Stimulated activated CD4-positive, alpha-beta T cell treated with anti-CD3 and anti-CD28 coated beads, Interleukin-1b, Interleukin-23, amount 100 ng/mL, for 48 hours (primary cell): ENCODE results near the gene CFAP52.
A peak's percentile ranks its signal among the peaks of the same experiment; 100 is the strongest.
"Not testable (repeated sequence)": the region's sequence is repeated elsewhere in the genome, so short reads cannot be mapped to it uniquely, and the experiment has no call there.

Source experiments
- DNase-seq: peaks from one replicate; pipeline ENCODE4 v3.0.0-alpha.2; 2020

The CFAP52 gene

DNA sequence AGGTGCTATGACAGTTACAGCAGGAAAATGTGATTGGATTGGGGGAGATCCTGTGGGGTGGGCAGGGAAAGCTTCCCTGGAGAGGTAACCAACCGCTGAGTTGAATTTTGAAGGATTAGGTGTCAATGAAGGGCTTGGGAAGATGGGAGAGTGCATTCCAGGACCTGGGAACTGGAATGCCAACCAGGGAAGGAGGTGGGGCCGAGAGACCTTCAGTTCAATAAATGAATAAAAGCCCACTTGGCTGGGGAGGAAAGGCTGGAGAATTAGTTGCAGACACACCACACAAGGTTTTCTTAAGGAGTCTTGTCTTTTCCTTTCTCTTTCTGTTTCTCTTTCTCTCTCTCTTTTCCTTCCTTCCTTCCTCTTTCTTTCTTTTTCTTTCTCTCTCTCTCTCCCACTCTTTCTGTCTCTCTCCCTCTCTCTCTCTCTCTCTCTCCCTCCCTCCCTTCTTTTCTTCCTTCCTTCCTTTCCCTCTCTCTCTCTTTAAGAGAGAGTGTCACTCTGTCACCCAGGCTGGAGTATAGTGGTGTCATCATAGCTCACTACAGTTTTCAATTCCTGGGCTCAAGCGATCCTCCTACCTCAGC is 72.2 kb downstream of the CFAP52 start:
- no peak for DNase-seq

DNA sequence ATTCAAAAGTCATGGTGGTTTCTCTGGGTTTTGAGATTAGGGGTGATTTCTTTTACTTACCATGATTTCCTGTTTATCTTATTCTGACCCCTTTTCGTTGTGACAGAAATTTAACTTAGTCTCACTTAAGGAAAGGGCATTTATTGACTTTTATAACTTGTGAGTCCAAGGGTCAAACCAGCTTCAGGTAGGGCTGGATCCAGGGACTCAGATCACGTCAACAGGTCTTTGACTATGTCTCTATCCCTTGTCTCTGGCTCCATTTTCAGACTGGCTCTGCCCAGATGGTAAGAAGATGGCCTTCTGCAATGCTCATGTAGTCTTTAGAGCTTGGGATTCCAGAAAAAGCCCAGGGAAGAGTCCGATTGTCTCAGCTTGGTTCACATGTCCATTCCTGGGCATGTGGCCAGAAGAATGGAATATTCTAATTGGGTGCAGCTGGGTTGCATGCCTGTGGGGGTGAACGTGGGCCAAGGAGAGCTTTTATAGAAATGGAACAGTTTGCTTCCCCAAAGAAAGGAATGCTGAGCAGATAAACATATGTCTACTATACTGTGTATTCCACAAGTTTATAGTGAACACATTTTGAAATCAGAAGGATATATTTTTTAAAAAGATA is 82.3 kb downstream of the CFAP52 start:
- no peak for DNase-seq

DNA sequence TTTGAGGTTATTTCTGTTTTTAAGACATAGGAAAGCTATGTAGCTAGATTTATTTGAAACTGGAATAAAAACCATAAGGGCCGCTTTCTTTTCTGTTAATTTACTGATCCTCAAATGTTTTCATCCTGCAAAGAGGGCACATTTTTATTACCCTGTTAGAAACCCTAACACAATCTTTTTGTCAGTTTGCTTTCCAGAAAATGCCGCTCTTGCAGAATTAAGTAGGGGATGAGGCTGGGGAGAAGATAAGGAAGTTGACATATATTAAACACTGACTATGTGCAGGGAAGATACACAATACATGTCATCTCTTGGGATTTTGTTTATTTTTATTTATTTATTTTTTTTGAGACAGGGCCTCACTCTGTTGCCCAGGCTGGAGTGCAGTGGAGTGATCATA is 84.6 kb downstream of the CFAP52 start:
- no peak for DNase-seq

DNA sequence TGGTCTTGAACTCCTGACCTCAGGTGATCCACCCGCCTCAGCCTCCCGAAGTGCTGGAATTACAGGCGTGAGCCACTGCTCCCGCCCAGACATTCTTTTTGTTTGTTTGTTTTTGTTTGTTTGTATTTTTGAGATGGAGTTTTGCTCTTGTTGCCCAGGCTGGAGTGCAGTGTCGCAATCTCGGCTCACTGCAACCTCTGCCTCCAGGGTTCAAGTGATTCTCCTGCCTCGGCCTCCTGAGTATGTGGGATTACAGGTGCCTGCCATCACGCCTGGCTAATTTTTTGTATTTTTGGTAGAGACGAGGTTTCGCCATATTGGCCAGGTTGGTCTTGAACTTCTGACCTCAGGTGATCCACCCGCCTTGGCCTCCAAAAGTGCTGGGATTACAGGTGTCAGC is 87.1 kb downstream of the CFAP52 start:
- DNase-seq: not testable (repeated sequence)

DNA sequence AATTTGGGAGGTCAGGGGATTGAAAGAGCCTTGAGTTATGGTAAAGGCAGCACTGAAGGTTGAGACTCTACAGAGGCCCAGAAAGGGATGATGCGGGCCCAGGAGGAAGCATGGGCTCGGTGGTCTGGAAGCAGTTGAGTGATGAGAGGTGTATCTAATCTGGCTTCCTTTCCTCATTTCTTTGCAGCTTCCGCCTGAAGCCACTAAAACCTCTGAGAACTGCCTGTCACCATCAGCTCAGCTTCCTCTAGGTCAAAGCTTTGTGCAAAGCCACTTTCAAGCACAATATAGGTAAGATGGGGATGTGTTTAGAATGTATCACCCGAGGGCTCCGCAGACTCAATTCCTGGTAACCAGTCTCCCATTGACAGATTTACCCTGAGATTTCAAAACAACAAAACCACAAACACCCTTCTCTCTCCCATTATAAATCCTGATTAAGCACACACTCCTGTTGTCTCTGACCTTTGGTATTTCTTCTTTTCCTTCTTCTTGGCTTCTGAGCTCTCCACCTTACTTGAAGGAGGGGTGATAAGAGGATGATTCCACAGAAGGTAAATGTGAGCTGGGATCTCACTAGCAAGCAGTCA is 90.1 kb downstream of the CFAP52 start:
- no peak for DNase-seq

DNA sequence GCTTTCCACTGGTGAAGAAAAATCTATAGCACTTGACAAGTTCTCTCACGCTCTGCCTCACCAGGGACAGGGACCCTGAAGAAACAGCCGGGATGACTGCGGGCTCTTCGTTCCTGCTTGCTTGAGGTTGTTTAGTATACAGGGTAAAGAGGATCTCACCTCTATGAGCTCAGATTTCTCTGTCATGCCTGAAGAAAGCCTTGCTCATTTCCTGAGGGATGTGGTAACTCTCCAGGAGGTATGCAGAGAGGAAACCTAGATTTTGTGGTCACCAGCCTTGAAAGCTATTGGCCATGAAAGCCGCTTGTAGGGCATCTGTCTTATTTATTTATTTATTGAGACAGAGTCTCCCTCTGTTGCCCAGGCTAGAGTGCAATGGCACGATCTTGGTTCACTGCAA is 92.1 kb downstream of the CFAP52 start:
- no peak for DNase-seq

DNA sequence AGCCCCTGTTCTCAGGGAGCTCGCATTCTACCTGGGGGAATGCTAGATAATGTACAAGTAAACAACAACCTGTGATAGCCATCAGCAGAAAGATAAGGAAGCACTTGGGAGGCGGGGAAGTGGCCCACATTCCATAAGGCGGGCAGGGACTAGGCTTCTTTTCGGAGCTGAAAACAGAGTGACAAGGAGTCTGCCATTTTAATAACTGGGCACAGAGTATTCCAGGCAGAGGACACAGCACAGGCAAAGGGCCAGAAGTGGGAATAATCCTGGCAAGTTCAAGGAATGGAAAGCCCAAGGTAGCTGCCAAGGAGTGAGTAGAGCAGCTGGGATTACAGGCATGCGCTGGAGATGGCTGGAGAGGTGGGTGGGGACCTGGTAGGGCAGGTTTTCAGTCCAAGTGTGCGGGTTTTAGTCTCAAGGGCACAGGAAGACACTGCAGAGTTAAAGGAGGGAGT is 93.1 kb downstream of the CFAP52 start:
- DNase-seq: no peak

DNA sequence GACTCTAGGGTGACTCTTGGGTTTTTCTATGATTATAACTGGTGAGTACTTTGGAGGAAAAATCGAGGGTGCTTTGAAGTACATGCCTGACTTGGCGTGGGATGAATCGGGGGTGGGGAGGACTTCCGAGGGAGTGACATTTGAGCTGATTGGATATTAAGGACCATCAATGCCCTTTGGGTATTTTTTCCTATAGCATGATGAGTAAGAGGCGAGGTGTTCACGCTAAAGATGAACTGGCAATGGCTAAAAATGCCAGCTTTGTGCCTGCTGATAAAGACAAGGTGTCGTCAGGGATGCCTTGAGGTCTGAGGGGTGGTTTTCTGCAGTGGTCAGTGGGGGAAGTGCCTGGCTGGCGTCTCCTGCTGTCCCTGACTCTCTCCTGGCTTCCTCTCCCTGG is 94.2 kb downstream of the CFAP52 start:
- DNase-seq: no peak

DNA sequence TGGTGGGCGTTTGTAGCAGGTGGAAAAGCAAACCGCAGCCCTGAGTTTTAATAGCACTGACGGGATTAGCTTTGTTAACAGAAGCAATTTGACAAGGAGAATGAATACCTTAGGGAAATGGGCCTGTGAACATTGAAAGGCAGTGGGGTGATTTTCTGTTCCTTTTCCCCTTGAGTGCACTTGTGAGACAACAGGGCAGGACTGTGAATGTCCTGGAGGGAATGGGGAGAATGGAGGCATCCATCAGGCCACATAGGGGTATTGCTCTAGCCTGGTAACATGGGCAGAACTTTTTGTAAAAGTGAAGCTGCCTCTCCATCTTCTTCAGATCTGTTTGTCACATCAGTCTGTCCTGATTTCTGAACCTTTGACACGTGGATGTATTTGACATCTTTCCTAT is 95.1 kb downstream of the CFAP52 start:
- DNase-seq: no peak

DNA sequence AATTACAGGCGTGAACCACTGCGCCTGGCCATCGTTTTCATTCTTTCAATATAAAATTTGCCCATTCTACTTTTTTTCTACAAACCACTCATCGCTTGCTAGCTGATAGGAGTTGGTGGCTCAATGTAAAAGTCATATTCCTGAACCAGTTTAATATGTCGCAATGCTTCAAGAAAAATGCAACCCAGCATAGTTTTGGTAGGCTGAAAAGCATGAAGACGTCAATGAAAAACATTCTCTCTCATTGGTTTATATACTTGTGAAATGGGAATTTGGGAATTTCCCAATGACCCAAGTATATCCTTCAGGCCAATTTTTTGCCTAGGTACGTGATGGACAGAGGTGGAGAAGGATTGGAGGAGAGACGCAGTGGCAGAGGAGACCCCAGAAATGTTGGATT is 95.8 kb downstream of the CFAP52 start:
- no peak for DNase-seq

DNA sequence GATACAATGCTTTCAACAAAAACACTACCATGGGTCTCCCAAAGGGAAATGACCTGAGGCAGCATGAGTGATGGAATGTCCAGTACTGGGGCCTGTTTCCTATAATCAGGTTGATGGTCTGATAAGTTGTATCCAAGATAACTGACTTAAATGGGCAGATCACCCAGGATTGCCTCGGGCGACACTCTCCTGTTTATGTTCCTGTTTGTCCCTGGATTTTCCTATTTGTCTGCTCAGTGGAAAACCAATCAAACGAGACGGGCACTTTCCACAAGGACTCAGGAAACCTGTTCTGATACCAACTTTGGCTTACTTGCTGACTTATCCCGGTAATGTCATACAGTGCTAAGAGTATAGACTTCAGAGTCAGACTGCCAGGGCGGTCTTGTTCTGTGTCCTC is 96.2 kb downstream of the CFAP52 start:
- DNase-seq: no peak

DNA sequence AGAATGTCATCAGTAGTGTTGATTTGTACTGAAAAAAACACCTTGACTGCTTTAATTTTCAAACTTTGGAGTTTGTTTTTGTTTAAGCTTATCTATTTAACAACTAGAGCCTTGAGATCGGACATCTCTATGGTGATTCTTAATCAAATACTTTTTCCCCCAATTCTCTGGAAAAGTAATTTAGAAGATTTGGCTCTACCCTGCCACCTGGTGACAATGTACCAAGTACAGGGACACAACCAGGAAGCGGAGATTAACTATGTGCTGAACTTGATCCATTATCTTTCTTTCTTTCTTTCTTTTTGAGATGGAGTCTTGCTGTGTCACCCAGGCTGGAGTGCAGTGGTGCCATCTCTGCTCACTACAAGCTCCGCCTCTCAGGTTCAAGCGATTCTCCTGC is 99.6 kb downstream of the CFAP52 start:
- DNase-seq: no peak

DNA sequence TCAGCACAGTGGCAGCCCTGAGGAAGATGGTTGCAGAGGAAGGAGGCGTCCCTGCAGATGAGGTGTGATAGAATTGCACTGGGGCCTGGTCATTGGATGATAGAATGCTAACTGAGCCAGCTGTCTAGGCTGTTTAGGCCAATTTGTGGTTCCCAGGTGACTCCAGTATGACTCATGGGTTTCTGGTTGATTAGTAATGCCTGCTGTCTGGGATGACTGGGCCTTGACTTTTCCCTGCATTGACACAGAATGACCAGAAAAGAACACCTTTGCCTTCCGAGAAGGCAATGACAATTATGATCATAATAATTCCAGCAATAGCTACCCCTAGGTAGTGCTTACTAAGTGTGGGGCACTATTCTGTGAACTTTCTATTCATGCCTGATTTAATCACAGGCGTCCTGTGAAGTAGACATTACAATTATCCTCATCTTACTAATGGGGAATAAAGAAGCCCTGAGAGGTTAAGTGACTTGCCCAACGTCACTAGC is 100.4 kb downstream of the CFAP52 start:
- peak; percentile 41 for DNase-seq

DNA sequence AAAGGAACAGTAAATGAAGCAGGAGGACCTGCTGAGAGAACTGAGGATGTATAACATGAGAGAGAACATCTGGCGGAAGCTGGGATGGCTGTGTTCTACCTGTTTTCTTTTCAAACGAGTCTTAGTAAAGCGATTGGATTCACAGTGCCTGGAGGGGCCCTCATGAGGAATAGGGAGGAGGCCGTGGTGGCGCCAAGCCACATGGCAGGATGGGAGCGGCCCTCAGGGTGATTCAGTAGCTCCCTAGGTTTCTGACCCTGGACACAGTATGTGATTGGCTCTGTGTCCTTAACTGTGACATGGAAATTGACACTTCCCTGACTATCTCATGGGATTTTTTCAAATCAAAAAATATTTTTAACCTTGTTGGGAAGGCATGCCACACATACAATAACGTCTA is 101.0 kb downstream of the CFAP52 start:
- no peak for DNase-seq

DNA sequence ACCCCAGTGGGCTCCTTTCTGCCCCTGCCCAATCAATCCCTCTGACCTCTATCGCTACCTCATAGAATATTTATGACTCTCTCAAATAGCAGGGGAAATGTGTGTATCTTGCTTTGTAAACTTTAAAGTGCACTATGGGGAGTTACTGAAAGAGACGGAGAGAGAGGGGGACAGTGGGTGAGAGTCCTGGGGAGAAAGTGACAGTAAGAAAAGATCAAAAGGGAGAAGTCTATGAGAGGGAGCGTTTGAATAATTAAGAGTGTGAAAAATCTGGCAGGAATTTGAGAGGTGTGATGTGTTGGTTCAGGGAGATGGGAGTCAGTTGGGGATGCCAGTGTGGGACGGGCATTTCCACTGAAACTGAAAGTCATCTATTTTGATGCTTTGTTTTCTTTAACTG is 101.5 kb downstream of the CFAP52 start:
- no peak for DNase-seq

DNA sequence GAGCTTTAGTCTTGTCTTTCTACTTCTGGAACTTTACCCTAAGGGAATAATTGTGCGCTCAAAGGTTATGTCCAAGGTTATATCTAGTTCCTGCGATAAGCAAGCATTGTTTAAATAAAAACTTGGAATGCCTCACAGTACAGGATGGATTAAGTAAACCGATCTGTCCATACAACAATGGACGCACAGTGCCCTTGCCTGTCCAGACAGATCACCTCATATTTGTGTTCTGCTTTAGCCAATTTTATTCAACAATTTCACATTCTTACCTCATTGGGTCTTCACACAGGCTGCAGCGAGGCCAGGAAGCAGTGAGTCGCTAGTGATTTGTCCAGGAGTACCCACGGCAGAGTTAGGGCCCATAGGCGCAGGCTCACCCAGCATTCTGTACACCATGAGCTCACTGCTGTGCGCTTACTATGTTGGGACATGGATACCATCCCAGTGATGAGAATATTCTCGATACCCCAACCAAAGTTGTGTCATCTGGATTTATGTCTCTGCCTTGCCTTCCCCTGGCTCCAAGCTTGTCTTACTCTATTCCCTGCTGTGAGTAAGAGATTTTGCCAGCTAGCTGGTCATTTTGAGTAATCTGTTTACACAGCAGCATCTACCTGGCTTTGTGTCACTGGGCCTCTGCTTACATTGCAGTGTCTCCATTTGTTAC is 108.6 kb downstream of the CFAP52 start:
- no peak for DNase-seq
